ENCODE measurements around the gene KIR2DL1. TPM values are rescaled to one million over a fixed set of nuclear protein-coding genes. Genes with fewer than 3 reads are reported as not detected.
A peak's percentile ranks its signal among the peaks of the same experiment; 100 is the strongest.

KIR2DL1 gene
- total and polyA plus RNA-seq, 5 donors from 2014 or later = 0.10 TPM; not detected in 4

GRCh38 chr19:54791476-54791875 is 21.9 kb downstream of the KIR2DL1 start:
- ATAC-seq (ENCODE audit: low read depth in 2 of 2) (no peak), DNase-seq (no peak)
- Mint-ChIP-seq H3K36me3 (no peaks in the 10 kb centered on the region), H3K4me3 (peak overlapping the region in 1 of 4 donors; percentile 8), H3K9me3 (peaks cover 0 to 3% (median 0%) of the 10 kb centered on the region in 7 donors), H3K27me3 (no peaks in the 10 kb centered on the region), H3K4me1 (peaks cover 11 to 14% (median 13%) of the 10 kb centered on the region in 4 donors), H3K27ac (peak overlapping the region in 1 of 3 donors; percentile 5)
- no peak overlapping the region for H3K27ac ChIP-seq (ENCODE audit: insufficient read depth, low read length, poor library complexity, severe bottlenecking)
- no peaks in the 10 kb centered on the region for H3K9me3 ChIP-seq (ENCODE audit: control insufficient read depth in 2 of 2, low read length in 2 of 2)
- H3K4me1 ChIP-seq (ENCODE audit: control insufficient read depth, insufficient read depth, low read length, poor library complexity, severe bottlenecking) = no peaks in the 10 kb centered on the region
- no peaks in the 10 kb centered on the region for H3K36me3 ChIP-seq (ENCODE audit: control insufficient read depth, insufficient read depth, low read length)
- no peak overlapping the region for H3K4me3 ChIP-seq (ENCODE audit: low read depth, low read length)
- H3K27me3 ChIP-seq (ENCODE audit: control insufficient read depth, insufficient read depth, low read length) = peaks cover 3% of the 10 kb centered on the region

- H3K4me3 ChIP-seq (ENCODE audit: low read depth, low read length) = peak overlapping the region; percentile 83
- H3K4me1 Mint-ChIP-seq = peaks cover 11 to 13% (median 12%) of the 10 kb centered on the region in 4 donors
- ATAC-seq (ENCODE audit: low read depth in 2 of 2) = no peak
These were observed 23.2 kb downstream of the KIR2DL1 start for GRCh38 chr19:54792814-54793213.

GRCh38 chr19:54795758-54796157 is 26.2 kb downstream of the KIR2DL1 start:
- H3K4me1 ChIP-seq (ENCODE audit: control insufficient read depth, insufficient read depth, low read length, poor library complexity, severe bottlenecking) = no peaks in the 10 kb centered on the region
- no peak for DNase-seq
- H3K9me3 Mint-ChIP-seq = peaks cover 0 to 3% (median 0%) of the 10 kb centered on the region in 7 donors
- H3K27ac Mint-ChIP-seq = no peak overlapping the region
- no peaks in the 10 kb centered on the region for H3K36me3 ChIP-seq (ENCODE audit: control insufficient read depth, insufficient read depth, low read length)
- H3K4me1 Mint-ChIP-seq = peaks cover 11 to 13% (median 12%) of the 10 kb centered on the region in 4 donors
- no peak for ATAC-seq (ENCODE audit: low read depth in 2 of 2)
- no peak overlapping the region for H3K4me3 ChIP-seq (ENCODE audit: low read depth, low read length)
- H3K36me3 Mint-ChIP-seq = no peaks in the 10 kb centered on the region
- no peaks in the 10 kb centered on the region for H3K9me3 ChIP-seq (ENCODE audit: control insufficient read depth in 2 of 2, low read length in 2 of 2)
- H3K27me3 Mint-ChIP-seq = peaks cover 8% of the 10 kb centered on the region
- peaks cover 11% of the 10 kb centered on the region for H3K27me3 ChIP-seq (ENCODE audit: control insufficient read depth, insufficient read depth, low read length)
- H3K4me3 Mint-ChIP-seq = no peak overlapping the region
- H3K27ac ChIP-seq (ENCODE audit: insufficient read depth, low read length, poor library complexity, severe bottlenecking) = no peak overlapping the region

More at GRCh38 chr19:54792814-54793213, 23.2 kb downstream of the KIR2DL1 start:
- Histone ChIP-seq H3K27ac (ENCODE audit: insufficient read depth, low read length, poor library complexity, severe bottlenecking) (no peak overlapping the region), H3K9me3 (ENCODE audit: control insufficient read depth in 2 of 2, low read length in 2 of 2) (no peaks in the 10 kb centered on the region), H3K4me1 (ENCODE audit: control insufficient read depth, insufficient read depth, low read length, poor library complexity, severe bottlenecking) (no peaks in the 10 kb centered on the region), H3K36me3 (ENCODE audit: control insufficient read depth, insufficient read depth, low read length) (no peaks in the 10 kb centered on the region), H3K27me3 (ENCODE audit: control insufficient read depth, insufficient read depth, low read length) (peaks cover 9% of the 10 kb centered on the region)
- Mint-ChIP-seq H3K27me3 (no peaks in the 10 kb centered on the region), H3K36me3 (no peaks in the 10 kb centered on the region), H3K27ac (peak overlapping the region; percentile 50 to 68 (median 53)), H3K9me3 (peaks cover 0 to under 1% (median 0%) of the 10 kb centered on the region in 7 donors), H3K4me3 (peak overlapping the region; percentile 23 to 78 (median 58))
- peak in 1 of 3 donors; percentile 23 for DNase-seq

- Mint-ChIP-seq H3K4me1 (no peaks in the 10 kb centered on the region), H3K27me3 (peaks cover 11% of the 10 kb centered on the region), H3K36me3 (no peaks in the 10 kb centered on the region), H3K4me3 (no peak within 1 kb of the TSS), H3K27ac (no peak within 1 kb of the TSS), H3K9me3 (peaks cover 0 to 8% (median 0%) of the 10 kb centered on the region in 7 donors)
- Histone ChIP-seq H3K4me3 (ENCODE audit: low read depth, low read length) (no peak within 1 kb of the TSS), H3K9me3 (ENCODE audit: control insufficient read depth in 2 of 2, low read length in 2 of 2) (no peaks in the 10 kb centered on the region), H3K36me3 (ENCODE audit: control insufficient read depth, insufficient read depth, low read length) (no peaks in the 10 kb centered on the region), H3K27ac (ENCODE audit: insufficient read depth, low read length, poor library complexity, severe bottlenecking) (no peak within 1 kb of the TSS), H3K4me1 (ENCODE audit: control insufficient read depth, insufficient read depth, low read length, poor library complexity, severe bottlenecking) (no peaks in the 10 kb centered on the region), H3K27me3 (ENCODE audit: control insufficient read depth, insufficient read depth, low read length) (no peaks in the 10 kb centered on the region)
- DNase-seq (no peak), ATAC-seq (ENCODE audit: low read depth in 2 of 2) (no peak)
These were observed 33.8 kb downstream of the KIR2DL1 start, which contains the start of gene KIR2DL4 for GRCh38 chr19:54803410-54803809. TSS of gene KIR2DL4 (plus strand) at chr19:54803610. CDS start at chr19:54803652, 42 bp downstream.

GRCh38 chr19:54804101-54804500 is 34.5 kb downstream of the KIR2DL1 start:
- Histone ChIP-seq H3K9me3 (ENCODE audit: control insufficient read depth in 2 of 2, low read length in 2 of 2) (no peaks in the 10 kb centered on the region), H3K27ac (ENCODE audit: insufficient read depth, low read length, poor library complexity, severe bottlenecking) (no peak overlapping the region), H3K27me3 (ENCODE audit: control insufficient read depth, insufficient read depth, low read length) (no peaks in the 10 kb centered on the region), H3K36me3 (ENCODE audit: control insufficient read depth, insufficient read depth, low read length) (no peaks in the 10 kb centered on the region), H3K4me3 (ENCODE audit: low read depth, low read length) (no peak overlapping the region), H3K4me1 (ENCODE audit: control insufficient read depth, insufficient read depth, low read length, poor library complexity, severe bottlenecking) (no peaks in the 10 kb centered on the region)
- no peak for DNase-seq
- H3K4me3 Mint-ChIP-seq = no peak overlapping the region
- no peak overlapping the region for H3K27ac Mint-ChIP-seq
- no peak for ATAC-seq (ENCODE audit: low read depth in 2 of 2)
- no peaks in the 10 kb centered on the region for H3K36me3 Mint-ChIP-seq
- H3K9me3 Mint-ChIP-seq = peaks cover 0 to 7% (median 0%) of the 10 kb centered on the region in 7 donors
- peaks cover 14% of the 10 kb centered on the region for H3K27me3 Mint-ChIP-seq
- no peaks in the 10 kb centered on the region for H3K4me1 Mint-ChIP-seq

GRCh38 chr19:54804571-54804970 is 35.0 kb downstream of the KIR2DL1 start:
- Mint-ChIP-seq H3K27me3 (peaks cover 11% of the 10 kb centered on the region), H3K27ac (no peak overlapping the region), H3K4me1 (no peaks in the 10 kb centered on the region), H3K4me3 (no peak overlapping the region), H3K9me3 (peaks cover 0 to 6% (median 0%) of the 10 kb centered on the region in 7 donors), H3K36me3 (no peaks in the 10 kb centered on the region)
- no peak for ATAC-seq (ENCODE audit: low read depth in 2 of 2)
- no peak overlapping the region for H3K4me3 ChIP-seq (ENCODE audit: low read depth, low read length)
- H3K36me3 ChIP-seq (ENCODE audit: control insufficient read depth, insufficient read depth, low read length) = no peaks in the 10 kb centered on the region
- peaks cover 2% of the 10 kb centered on the region for H3K27me3 ChIP-seq (ENCODE audit: control insufficient read depth, insufficient read depth, low read length)
- no peak for DNase-seq
- H3K4me1 ChIP-seq (ENCODE audit: control insufficient read depth, insufficient read depth, low read length, poor library complexity, severe bottlenecking) = no peaks in the 10 kb centered on the region
- no peaks in the 10 kb centered on the region for H3K9me3 ChIP-seq (ENCODE audit: control insufficient read depth in 2 of 2, low read length in 2 of 2)
- H3K27ac ChIP-seq (ENCODE audit: insufficient read depth, low read length, poor library complexity, severe bottlenecking) = no peak overlapping the region

GRCh38 chr19:54805665-54806515 is 36.3 kb downstream of the KIR2DL1 start:
- DNase-seq (no peak), ATAC-seq (ENCODE audit: low read depth in 2 of 2) (no peak)
- Mint-ChIP-seq H3K36me3 (no peaks in the 10 kb centered on the region), H3K27me3 (peaks cover 6% of the 10 kb centered on the region), H3K9me3 (peaks cover 0 to 7% (median 2%) of the 10 kb centered on the region in 7 donors), H3K4me1 (no peaks in the 10 kb centered on the region), H3K27ac (no peak overlapping the region), H3K4me3 (no peak overlapping the region)
- H3K9me3 ChIP-seq (ENCODE audit: control insufficient read depth in 2 of 2, low read length in 2 of 2) = no peaks in the 10 kb centered on the region
- H3K36me3 ChIP-seq (ENCODE audit: control insufficient read depth, insufficient read depth, low read length) = no peaks in the 10 kb centered on the region
- H3K4me1 ChIP-seq (ENCODE audit: control insufficient read depth, insufficient read depth, low read length, poor library complexity, severe bottlenecking) = no peaks in the 10 kb centered on the region
- H3K27ac ChIP-seq (ENCODE audit: insufficient read depth, low read length, poor library complexity, severe bottlenecking) = no peak overlapping the region
- peaks cover 2% of the 10 kb centered on the region for H3K27me3 ChIP-seq (ENCODE audit: control insufficient read depth, insufficient read depth, low read length)
- no peak overlapping the region for H3K4me3 ChIP-seq (ENCODE audit: low read depth, low read length)
